Fibroblast of lung (primary cell): ENCODE results near the gene TUBB1. TPM values are rescaled to one million over a fixed set of nuclear protein-coding genes. Genes with fewer than 3 reads are reported as not detected.

ENCODE experiments used
- DNase-seq, 2 donors: peaks; one replicate each; pipeline versions ENCODE4 v3.0.0 to v3.0.0-alpha.2; 2010; ENCODE audit warnings: low read depth in 2 of 2
- H2AFZ ChIP-seq: 2 replicates; pipeline ENCODE4 v1.5.1; 2012; ENCODE audit warnings: low read length, control low read depth, inconsistent platforms
- H3K27ac ChIP-seq: 2 replicates; pipeline ENCODE4 v1.5.1; 2011; ENCODE audit warnings: low read length, control low read depth; ENCODE audit not compliant: insufficient read depth
- H3K27me3 ChIP-seq: 2 replicates; pipeline ENCODE4 v1.5.1; 2011; ENCODE audit warnings: mild to moderate bottlenecking, low read length; ENCODE audit not compliant: control insufficient read depth, insufficient read depth
- H3K36me3 ChIP-seq: 2 replicates; pipeline ENCODE4 v1.5.1; 2011; ENCODE audit warnings: low read length; ENCODE audit not compliant: control insufficient read depth, insufficient read depth
- H3K4me1 ChIP-seq: 2 replicates; pipeline ENCODE4 v1.5.1; 2011; ENCODE audit warnings: low read length; ENCODE audit not compliant: control insufficient read depth, insufficient read depth; ENCODE audit errors: extremely low read depth
- H3K4me2 ChIP-seq: 2 replicates; pipeline ENCODE4 v1.5.1; 2011; ENCODE audit warnings: low read length, control low read depth; ENCODE audit not compliant: insufficient read depth; ENCODE audit errors: extremely low read depth
- H3K4me3 ChIP-seq, 4 experiments: fragments of 200-600 bp in 1 of 4; sonication (generic) in 1 of 4; replicated peaks in 1 of 4; 2 replicates each; pipeline ENCODE4 v1.5.1; 2011 to 2016; ENCODE audit warnings: low read length in 4 of 4, low read depth in 3 of 4, mild to moderate bottlenecking in 3 of 4, control low read depth in 2 of 4, inconsistent platforms in 1 of 4, mixed read lengths in 1 of 4; ENCODE audit not compliant: insufficient read depth in 1 of 4; ENCODE audit errors: control extremely low read depth in 1 of 4
- H3K79me2 ChIP-seq: 2 replicates; pipeline ENCODE4 v1.5.1; 2012; ENCODE audit warnings: mild to moderate bottlenecking, low read length, inconsistent platforms; ENCODE audit not compliant: control insufficient read depth, insufficient read depth
- H3K9ac ChIP-seq: 2 replicates; pipeline ENCODE4 v1.5.1; 2011; ENCODE audit warnings: mild to moderate bottlenecking, low read length, control low read depth; ENCODE audit not compliant: insufficient read depth
- H3K9me3 ChIP-seq: 2 replicates; pipeline ENCODE4 v1.5.1; 2012; ENCODE audit warnings: low read depth, low read length; ENCODE audit not compliant: control insufficient read depth, insufficient read depth
- H4K20me1 ChIP-seq: 2 replicates; pipeline ENCODE4 v1.5.1; 2011; ENCODE audit warnings: low read length; ENCODE audit not compliant: control insufficient read depth, insufficient read depth; ENCODE audit errors: extremely low read depth
- CTCF ChIP-seq, 2 donors: IDR thresholded peaks in 1 of 2; conservative IDR thresholded peaks in 1 of 2; 1 replicate in 1 of 2; 2 replicates in 1 of 2; pipeline ENCODE4 v1.5.1; 2011 to 2012; ENCODE audit warnings: low read length in 2 of 2, control low read depth in 1 of 2, inconsistent platforms in 1 of 2, low read depth in 1 of 2, mild to moderate bottlenecking in 1 of 2
- EZH2 ChIP-seq: IDR thresholded peaks from 2 replicates; pipeline ENCODE4 v1.5.1; 2012; ENCODE audit warnings: low read length, control low read depth, mild to moderate bottlenecking; ENCODE audit errors: missing control alignments
- polyA plus RNA-seq, 2 donors: library from polyadenylated mRNA; depleted of rRNA in 1 of 2; stranded (reverse) in 1 of 2; unstranded in 1 of 2; fragments of >200 nt; gene quantifications; 2 replicates each; pipeline ENCODE4 v1.2.1, GENCODE V29; 2011 to 2012; ENCODE audit warnings: missing spikeins in 1 of 2
- total RNA-seq: library from RNA; depleted of rRNA; stranded (reverse); fragments of >200 nt; gene quantifications from 2 replicates; pipeline ENCODE4 v1.2.1, GENCODE V29; 2014

Gene TUBB1
- total and polyA plus RNA-seq, 2 donors (not counting 1 experiment from before 2014, with no cell fraction given): under 0.01 TPM; not detected in 1

GRCh38 chr20:58985656-58986055 is 33.6 kb upstream of the TUBB1 start:
- no peaks in the 10 kb centered on the region for H4K20me1 ChIP-seq
- no peak for DNase-seq
- no peaks in the 10 kb centered on the region for H3K9me3 ChIP-seq
- TF ChIP-seq CTCF (conservative IDR thresholded peaks at IDR 0.05 in 1 of 2, IDR thresholded peaks at IDR 0.05 in 1 of 2; ENCODE audit: low read depth in 1 of 2, low read length in 2 of 2) (no peak), EZH2 (no peak)
- no peak overlapping the region for H3K4me2 ChIP-seq
- peaks cover 36% of the 10 kb centered on the region for H3K79me2 ChIP-seq
- H3K27ac ChIP-seq: no peak overlapping the region
- no peak overlapping the region for H2AFZ ChIP-seq
- peaks cover 7% of the 10 kb centered on the region for H3K36me3 ChIP-seq
- no peaks in the 10 kb centered on the region for H3K4me1 ChIP-seq
- no peak overlapping the region for H3K9ac ChIP-seq
- H3K4me3 ChIP-seq: no peak overlapping the region
- no peaks in the 10 kb centered on the region for H3K27me3 ChIP-seq

DNA sequence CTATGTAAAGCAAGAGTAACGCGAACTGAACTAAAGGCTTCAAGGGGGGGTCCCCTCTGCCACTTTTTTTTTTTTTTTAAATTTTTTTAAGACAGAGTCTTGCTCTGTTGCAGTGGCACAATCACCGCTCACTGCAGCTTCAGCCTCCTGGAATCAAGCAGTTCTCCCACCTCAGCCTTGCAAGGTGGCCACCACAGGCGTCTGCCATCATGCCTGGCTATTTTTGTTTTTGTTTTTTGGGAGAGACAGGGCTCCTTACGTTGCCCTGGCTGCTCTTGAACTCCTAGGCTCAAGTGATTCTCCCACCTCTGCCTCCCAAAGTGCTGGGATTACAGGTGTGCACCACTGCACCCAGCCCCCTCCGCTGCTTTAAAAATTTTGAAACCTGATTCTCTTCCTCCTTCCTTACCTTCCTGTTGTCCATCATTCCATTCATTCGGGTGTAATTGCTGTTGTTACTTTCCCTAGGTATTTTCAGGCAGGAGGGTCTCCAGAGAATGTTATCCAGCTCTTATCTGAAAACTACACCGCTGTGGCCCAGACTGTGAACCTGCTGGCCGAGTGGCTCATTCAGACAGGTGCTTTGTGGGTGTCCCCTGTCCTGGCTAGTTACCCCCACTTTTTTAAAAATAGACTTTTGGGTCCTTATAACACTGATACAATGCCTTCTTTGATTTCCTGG is 32.8 kb upstream of the TUBB1 start:
- Histone ChIP-seq H3K79me2 (peaks cover 36% of the 10 kb centered on the region), H3K27ac (no peak overlapping the region), H3K9me3 (no peaks in the 10 kb centered on the region), H4K20me1 (no peaks in the 10 kb centered on the region), H3K4me1 (no peaks in the 10 kb centered on the region), H3K4me3 (no peak overlapping the region), H3K9ac (no peak overlapping the region), H3K36me3 (peaks cover 14% of the 10 kb centered on the region), H3K4me2 (no peak overlapping the region), H3K27me3 (no peaks in the 10 kb centered on the region), H2AFZ (no peak overlapping the region)
- TF ChIP-seq EZH2 (no peak), CTCF (conservative IDR thresholded peaks at IDR 0.05 in 1 of 2, IDR thresholded peaks at IDR 0.05 in 1 of 2; ENCODE audit: low read depth in 1 of 2, low read length in 2 of 2) (no peak)
- no peak for DNase-seq

- Histone ChIP-seq H3K27me3 (no peaks in the 10 kb centered on the region), H3K79me2 (peaks cover 31% of the 10 kb centered on the region), H3K4me1 (no peaks in the 10 kb centered on the region), H3K4me3 (no peak overlapping the region), H3K9me3 (no peaks in the 10 kb centered on the region), H3K9ac (no peak overlapping the region), H3K27ac (no peak overlapping the region), H2AFZ (no peak overlapping the region), H3K36me3 (peaks cover 14% of the 10 kb centered on the region), H4K20me1 (no peaks in the 10 kb centered on the region), H3K4me2 (no peak overlapping the region)
- no peak for DNase-seq
- TF ChIP-seq EZH2 (no peak), CTCF (conservative IDR thresholded peaks at IDR 0.05 in 1 of 2, IDR thresholded peaks at IDR 0.05 in 1 of 2; ENCODE audit: low read depth in 1 of 2, low read length in 2 of 2) (no peak)
Observed at GRCh38 chr20:58986968-58987517, 32.2 kb upstream of the TUBB1 start.
